ENCODE results near the gene GFER.

GFER gene

GRCh38 chr16:1975432-1976215 is 8.4 kb upstream of the GFER start:
- no peak for DNase-seq

- no peak for DNase-seq
These were observed 7.8 kb upstream of the GFER start for GRCh38 chr16:1976216-1976520.

- no peak for DNase-seq
These were observed 6.8 kb upstream of the GFER start for GRCh38 chr16:1976951-1977874.

DNA sequence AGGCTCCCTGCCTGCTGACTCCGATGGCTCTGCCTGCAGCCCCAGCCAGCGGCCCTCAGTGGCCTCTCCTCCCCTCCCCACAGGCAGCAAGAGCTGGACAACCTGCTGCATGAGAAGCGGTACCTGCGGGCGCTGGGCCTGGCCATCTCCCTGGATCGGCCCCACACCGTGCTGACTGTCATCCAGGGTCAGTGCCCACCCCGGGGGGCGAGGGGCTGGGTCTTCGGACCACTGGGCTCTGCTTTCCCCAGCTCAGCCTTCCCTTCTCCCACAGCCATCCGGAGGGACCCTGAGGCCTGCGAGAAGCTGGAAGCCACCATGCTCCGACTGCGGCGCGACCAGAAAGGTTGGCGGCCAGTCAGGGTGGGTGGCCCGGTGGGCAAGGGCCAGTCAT is 6.1 kb upstream of the GFER start:
- no peak for DNase-seq

DNA sequence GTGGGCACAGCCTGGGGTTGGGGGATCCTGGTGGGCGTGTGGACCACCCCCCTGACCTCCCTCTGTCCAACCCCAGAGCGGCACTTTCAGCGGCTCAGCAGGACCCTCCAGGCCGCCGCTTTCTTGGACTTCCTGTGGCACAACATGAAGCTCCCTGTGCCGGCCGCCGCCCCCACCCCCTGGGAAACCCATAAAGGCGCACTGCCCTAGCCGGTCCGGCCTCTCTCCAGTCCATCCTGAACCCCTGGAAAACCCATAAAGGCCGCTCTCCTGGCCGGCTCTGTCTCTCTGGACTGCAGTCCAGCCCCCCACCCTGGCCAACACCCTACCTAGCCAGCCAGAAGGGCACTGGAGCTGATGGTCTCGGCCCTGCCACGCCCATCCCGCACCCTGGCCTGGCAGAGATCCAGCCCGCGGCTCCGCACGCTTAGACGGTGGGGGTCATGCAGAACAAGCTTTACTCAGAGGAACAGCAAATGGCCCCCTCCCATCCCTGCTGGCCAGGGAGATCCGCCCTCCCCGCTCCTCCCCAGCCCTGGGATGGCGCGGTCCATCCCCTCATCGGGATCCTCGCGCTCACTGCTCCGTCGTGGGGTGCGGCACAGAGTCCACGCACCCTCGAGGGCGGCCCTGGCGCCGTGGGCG is 5.4 kb upstream of the GFER start:
- peak; percentile 51 for DNase-seq

- peak; percentile 95 for DNase-seq
These were observed 4.5 kb upstream of the GFER start for GRCh38 chr16:1979271-1980029.

DNA sequence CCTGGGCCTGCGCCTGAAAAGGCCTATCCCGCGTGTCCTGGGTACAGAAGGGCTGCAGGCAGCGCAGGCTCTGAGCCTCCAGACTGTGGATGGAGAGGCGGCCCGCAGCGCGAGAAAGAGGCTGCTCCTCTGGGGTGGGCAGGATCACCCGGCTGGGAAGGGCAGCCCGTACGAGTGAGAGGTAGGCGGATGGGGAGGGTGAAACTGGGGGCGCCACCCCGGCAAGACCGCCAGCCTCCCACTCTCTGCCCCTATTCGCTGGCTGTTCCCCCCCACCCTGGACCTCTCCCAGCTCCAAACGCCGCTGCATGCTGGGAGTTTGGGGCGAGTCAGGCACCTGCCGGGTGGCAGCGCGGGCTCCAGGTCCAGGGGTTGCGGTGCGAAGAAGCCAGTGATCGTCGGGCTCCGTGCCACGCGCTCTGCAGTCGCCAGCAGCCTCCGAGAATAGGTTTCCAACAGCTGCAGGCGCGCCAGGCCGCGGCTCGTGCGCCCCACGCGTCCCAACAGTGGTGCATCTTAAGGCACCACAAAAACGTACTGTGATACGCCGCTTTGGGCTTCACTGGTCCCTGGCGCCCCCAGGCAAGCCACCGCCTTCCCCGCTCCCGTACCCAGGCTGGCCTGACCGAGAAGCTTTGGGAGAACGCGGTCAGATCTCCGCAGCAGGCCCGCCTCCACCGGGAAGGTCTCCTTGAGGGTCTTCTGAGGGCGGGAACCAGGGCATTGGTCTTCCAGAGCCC is 3.8 kb upstream of the GFER start:
- DNase-seq = peak; percentile 74

- DNase-seq = no peak
These were observed 3.3 kb upstream of the GFER start for GRCh38 chr16:1980770-1981087.

DNA sequence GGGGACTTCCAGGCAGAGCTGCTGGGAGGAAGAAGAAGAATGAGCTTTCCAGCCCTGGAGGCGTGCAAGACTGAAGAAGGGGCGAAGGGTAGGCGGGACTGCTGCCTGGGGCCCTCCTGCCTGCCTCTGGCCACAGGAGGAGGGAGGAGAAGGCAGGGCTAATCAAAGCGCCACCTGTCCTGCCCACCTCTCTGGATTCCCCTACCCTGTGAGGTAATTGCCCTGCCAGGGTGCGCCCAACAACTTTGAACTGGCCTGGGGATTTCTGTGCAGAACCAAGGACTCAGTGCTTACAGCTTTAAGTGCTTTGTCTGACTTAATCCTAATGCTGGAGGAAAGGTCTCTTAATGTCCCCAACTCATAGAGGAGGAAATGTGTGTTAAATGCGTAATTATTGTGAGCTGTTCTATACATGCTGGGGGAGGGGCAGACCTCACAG is 2.6 kb upstream of the GFER start, which contains the start of gene NOXO1:
NOXO1 (minus strand) TSS at position 72 of the 439 bp plus-strand sequence. CDS start 290 bp downstream, outside the sequence.
- peak; percentile 23 for DNase-seq

DNA sequence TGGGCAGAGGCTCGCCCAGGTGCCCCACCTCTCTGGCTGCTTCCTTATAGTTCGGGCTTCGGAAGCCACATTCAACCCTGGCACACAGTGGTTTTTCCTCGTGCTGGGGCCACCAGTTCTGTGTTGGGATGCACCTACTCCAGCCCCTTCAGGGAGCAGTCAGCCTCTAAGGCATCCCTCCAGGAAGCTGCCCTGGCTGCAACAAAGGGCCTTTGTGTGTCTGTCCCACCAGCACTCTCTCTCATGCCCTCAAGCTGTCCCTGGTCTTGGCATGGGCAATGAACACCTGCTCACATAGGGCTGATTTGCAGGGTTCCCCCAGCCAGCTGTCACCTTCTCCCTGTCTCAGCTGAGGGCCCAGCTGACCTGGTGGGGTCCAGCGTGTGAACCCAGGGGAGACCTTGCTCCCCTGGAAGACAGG is 2.0 kb upstream of the GFER start:
- no peak for DNase-seq

DNA sequence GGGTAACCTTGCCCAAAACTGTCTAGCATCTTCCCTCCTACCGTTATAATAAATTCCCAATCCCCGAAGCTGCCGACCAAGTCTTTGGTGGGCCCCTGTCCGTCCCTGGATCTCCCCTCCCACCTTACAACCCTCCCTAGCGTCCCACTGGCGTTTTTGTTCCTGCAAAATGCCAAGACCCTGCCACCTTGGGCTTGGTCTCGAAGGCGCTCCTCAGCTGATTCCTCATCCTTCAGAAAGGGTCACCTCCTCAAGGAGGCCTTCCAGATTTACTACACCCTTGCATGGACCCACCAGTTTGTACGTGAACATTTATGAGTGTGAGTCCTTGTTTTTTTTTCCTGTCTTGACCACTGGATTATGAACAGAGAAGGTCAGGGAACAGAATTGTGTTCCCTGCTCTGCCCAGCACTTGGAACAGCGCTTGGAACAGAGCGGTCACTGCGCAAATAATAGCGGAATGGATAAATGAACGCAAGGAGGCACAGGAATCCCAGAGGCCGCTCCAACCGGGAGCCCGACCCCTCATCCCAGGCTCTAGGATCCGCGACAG is 926 bp upstream of the GFER start:
- no peak for DNase-seq

DNA sequence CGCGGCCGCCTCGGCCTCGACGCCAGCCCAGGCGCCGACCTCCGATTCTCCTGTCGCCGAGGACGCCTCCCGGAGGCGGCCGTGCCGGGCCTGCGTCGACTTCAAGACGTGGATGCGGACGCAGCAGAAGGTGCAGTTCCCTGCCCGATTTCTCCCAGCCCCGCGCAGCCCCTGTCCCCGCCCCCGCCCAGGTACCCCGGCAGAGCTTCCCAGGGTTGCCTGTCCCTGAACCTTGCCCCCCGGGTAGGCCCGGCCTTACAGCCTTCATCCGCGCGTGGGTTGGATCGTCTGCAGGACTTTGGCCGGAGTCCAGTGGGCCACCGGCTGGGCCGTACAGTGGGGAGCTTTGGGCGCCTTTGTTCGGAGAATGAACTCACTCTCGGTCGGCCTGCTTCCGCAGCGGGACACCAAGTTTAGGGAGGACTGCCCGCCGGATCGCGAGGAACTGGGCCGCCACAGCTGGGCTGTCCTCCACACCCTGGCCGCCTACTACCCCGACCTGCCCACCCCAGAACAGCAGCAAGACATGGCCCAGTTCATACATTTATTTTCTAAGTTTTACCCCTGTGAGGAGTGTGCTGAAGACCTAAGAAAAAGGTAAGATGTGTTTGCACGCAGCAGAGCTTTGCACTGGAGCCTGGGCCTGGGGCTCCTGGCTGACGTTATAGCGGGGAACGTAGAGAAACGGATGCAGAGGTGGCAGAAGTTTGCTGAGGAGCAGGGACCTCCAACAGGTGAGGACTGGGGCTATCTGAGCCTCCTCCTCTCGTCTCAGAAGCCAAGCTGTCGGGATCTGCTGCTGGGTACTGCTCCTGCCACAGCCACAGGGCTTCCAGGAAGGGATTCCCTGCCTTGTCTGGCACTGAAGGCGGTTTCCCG is 593 bp downstream of the GFER start:
- DNase-seq = peak; percentile 72

DNA sequence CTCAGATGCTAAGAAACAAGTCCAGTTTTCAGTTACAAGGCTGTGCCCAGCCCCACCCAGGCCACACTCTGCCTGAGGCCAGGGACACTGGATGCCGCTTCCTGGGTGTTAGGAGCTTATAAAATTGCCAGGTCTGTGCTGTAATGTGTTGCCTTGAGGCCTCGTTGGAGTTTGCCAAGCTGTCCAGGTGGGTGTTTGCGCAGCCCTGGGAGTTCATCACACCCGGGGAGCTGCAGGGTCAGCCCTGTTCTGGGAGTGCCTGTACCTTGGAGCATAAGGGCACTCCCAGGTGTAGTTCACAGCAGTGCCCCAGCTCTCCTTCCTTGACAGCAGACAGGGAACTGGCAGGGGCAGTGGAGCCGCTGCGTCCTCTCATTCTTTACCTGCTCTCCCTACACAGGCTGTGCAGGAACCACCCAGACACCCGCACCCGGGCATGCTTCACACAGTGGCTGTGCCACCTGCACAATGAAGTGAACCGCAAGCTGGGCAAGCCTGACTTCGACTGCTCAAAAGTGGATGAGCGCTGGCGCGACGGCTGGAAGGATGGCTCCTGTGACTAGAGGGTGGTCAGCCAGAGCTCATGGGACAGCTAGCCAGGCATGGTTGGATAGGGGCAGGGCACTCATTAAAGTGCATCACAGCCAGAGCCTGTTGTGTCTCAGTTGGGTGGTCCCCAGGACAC is 1.6 kb downstream of the GFER start:
- no peak for DNase-seq

DNA sequence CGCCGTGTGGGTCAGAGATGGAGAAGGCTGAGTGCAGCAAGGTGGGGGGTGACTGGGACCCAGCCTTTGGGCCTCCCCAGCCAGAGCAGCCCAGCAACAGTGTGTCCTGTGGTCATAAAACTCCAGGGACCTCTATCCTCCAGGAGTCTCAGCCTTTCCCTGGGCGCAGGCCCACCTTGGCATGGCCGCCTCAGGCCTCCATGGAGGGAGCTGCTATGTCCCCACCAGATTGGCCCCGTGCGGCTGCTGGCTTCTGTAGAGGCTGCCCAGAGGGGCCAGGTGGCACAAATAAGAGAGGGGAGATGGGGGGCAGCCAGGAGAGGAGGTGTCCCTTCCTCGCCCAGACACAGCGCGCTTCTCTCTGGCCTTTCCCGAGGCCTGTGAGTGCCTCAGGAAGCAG is 3.2 kb downstream of the GFER start:
- DNase-seq = no peak

DNA sequence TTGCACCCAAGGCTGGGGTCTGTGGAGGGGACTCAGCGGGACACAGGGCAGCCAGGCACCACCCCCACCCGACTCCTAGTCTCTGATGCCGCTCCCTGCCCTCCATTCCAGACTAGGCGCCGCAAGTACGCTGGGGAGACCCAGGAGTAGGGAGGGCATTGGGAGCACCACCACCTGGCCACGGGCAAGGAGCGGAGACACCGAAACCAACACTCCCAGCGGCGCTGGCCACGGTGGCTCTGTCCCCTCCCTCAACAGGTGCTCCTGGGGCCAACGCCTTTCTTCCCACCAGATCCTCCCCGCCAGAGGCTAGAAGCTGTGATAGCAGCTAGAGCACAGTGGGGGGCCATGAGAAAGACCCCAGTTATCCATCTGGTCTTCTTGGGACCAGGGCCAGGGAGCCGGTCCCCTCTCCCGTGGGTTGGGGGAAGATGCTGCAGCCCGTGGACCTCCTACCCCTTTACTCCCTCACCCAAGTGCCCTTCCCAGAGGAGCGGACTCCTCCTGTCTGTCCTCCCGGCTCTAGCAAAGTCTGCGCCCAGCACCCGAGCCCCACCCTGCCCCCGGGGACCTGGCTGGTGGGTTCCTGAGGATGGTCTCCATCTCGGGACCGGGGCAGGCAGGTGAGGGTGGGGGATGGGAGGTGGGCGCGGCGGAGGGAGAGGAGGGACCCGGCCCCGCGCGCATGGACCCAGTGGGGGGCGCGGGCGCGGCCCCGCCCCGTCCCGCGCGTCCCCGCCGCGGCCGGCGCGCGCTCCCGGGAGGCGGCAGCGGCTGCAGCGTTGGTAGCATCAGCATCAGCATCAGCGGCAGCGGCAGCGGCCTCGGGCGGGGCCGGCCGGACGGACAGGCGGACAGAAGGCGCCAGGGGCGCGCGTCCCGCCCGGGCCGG is 5.5 kb downstream of the GFER start, which contains the start of gene SYNGR3:
SYNGR3 (plus strand) TSS at position 762 of the 892 bp plus-strand sequence. CDS start 133 bp downstream, outside the sequence.
- DNase-seq = peak; percentile 75

DNA sequence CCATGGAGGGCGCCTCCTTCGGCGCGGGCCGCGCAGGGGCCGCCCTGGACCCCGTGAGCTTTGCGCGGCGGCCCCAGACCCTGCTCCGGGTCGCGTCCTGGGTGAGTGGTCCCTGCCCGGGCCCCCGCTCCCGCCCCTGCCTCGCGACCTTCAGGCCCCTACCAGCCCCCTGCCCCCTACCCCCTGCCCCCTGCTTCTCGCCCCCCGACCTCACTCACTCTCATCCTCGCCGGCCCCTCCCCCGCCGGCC is 6.0 kb downstream of the GFER start:
- DNase-seq = no peak

DNA sequence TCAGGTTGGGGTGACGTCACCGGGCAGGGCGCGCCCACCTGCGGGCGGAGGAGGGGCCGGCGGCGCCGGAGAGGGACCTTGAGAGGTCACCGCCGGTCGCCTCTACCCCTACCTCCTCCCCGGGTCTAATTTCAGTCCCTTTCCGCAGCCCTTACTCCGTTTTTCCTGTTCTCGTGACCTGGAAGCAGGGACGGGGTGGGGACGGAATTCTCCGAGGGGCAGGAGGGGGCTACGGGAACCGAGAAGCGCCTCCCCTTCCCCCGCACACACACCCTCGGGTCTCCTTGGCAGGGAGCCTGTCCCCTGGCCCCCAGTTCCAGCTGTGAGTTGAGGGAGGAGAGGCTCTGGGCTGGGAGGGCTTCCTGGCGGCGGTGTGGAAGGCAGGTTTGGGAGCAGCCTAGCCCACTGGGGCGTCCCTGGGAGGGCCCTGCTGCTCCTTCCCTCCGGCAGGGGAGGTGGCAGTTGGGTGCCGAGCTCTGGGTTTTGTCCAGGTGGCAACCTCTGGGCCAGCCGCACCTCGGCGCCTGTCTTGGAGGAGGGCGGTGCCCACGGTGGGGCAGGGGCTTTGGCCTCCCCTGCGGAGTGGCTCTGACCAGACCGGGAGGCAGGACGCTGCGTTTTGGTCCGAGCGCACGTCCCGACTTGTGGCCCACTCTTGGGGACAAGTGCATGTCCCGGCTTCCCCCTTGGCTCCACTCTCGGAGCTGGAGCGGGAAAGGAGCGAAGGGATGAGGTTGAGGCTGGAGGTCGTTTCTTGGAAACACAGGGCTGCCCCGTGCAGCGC is 6.5 kb downstream of the GFER start:
- DNase-seq = peak; percentile 75

GRCh38 chr16:1991135-1991551 is 7.2 kb downstream of the GFER start:
- peak; percentile 84 for DNase-seq
